GM18526 (cell line): ENCODE results near the gene UTS2B.

ENCODE experiments used
- POLR2A ChIP-seq: IDR thresholded peaks from 3 replicates; pipeline ENCODE4 v1.6.1; 2011; ENCODE audit not compliant: insufficient read length; ENCODE audit errors: extremely low read depth

UTS2B gene

GRCh38 chr3:191253089-191253799 lies 77.1 kb downstream of the UTS2B start:
- TF ChIP-seq POLR2A = no peak

- no peak for TF ChIP-seq POLR2A
These were observed 83.7 kb downstream of the UTS2B start for GRCh38 chr3:191246630-191247029.

- TF ChIP-seq POLR2A = no peak
These were observed 86.0 kb downstream of the UTS2B start for GRCh38 chr3:191244242-191244867.

- no peak for TF ChIP-seq POLR2A
These were observed 89.8 kb downstream of the UTS2B start for GRCh38 chr3:191240486-191240885.

GRCh38 chr3:191239407-191240031 lies 90.8 kb downstream of the UTS2B start:
- TF ChIP-seq POLR2A = no peak

- TF ChIP-seq POLR2A = no peak
These were observed 92.0 kb downstream of the UTS2B start for GRCh38 chr3:191238321-191238817.

- TF ChIP-seq POLR2A = no peak
These were observed 93.1 kb downstream of the UTS2B start for GRCh38 chr3:191237047-191237882.

- no peak for TF ChIP-seq POLR2A
These were observed 93.7 kb downstream of the UTS2B start for GRCh38 chr3:191236646-191237045.

GRCh38 chr3:191235331-191236314 lies 94.7 kb downstream of the UTS2B start:
- TF ChIP-seq POLR2A = no peak

GRCh38 chr3:191234216-191234615 lies 96.1 kb downstream of the UTS2B start:
- no peak for TF ChIP-seq POLR2A

GRCh38 chr3:191227541-191227940 lies 102.8 kb downstream of the UTS2B start:
- TF ChIP-seq POLR2A = no peak

- TF ChIP-seq POLR2A = no peak
These were observed 108.7 kb downstream of the UTS2B start for GRCh38 chr3:191221638-191222037.

- no peak for TF ChIP-seq POLR2A
These were observed 109.4 kb downstream of the UTS2B start for GRCh38 chr3:191220908-191221307.

- TF ChIP-seq POLR2A = no peak
These were observed 113.0 kb downstream of the UTS2B start for GRCh38 chr3:191217301-191217700.
